GM18526 (cell line): ENCODE results near the gene XPC.

ENCODE experiments used
- POLR2A ChIP-seq: IDR thresholded peaks from 3 replicates; pipeline ENCODE4 v1.6.1; 2011; ENCODE audit not compliant: insufficient read length; ENCODE audit errors: extremely low read depth

XPC gene

GRCh38 chr3:14188041-14188754 is 9.8 kb upstream of the XPC start:
- TF ChIP-seq POLR2A, result no peak

- TF ChIP-seq POLR2A, result no peak
Measured at GRCh38 chr3:14186854-14187458, 8.6 kb upstream of the XPC start.

GRCh38 chr3:14183015-14183577 is 4.7 kb upstream of the XPC start:
- TF ChIP-seq POLR2A, result no peak

GRCh38 chr3:14181253-14181652 is 2.9 kb upstream of the XPC start:
- TF ChIP-seq POLR2A, result no peak

GRCh38 chr3:14179795-14180194 is 1.4 kb upstream of the XPC start:
- TF ChIP-seq POLR2A, result no peak

GRCh38 chr3:14179114-14179465 is 689 bp upstream of the XPC start:
- TF ChIP-seq POLR2A, result no peak

GRCh38 chr3:14177580-14178246 is 688 bp downstream of the XPC start:
- TF ChIP-seq POLR2A, result no peak

GRCh38 chr3:14175383-14176037 is 2.9 kb downstream of the XPC start:
- TF ChIP-seq POLR2A, result no peak

- no peak for TF ChIP-seq POLR2A
Measured at GRCh38 chr3:14174483-14174882, 3.9 kb downstream of the XPC start.

- no peak for TF ChIP-seq POLR2A
Measured at GRCh38 chr3:14172496-14172895, 5.9 kb downstream of the XPC start.

GRCh38 chr3:14170531-14171159 is 7.8 kb downstream of the XPC start:
- no peak for TF ChIP-seq POLR2A

- no peak for TF ChIP-seq POLR2A
Measured at GRCh38 chr3:14169871-14170270, 8.5 kb downstream of the XPC start.

GRCh38 chr3:14169435-14169834 is 9.0 kb downstream of the XPC start:
- no peak for TF ChIP-seq POLR2A

GRCh38 chr3:14166877-14167603 is 11.4 kb downstream of the XPC start:
- no peak for TF ChIP-seq POLR2A

- TF ChIP-seq POLR2A, result no peak
Measured at GRCh38 chr3:14162178-14162577, 16.2 kb downstream of the XPC start.

- no peak for TF ChIP-seq POLR2A
Measured at GRCh38 chr3:14161282-14161681, 17.1 kb downstream of the XPC start.
